Measurements from ENCODE around the gene SP7. TPM values are rescaled to one million over a fixed set of nuclear protein-coding genes. Genes with fewer than 3 reads are reported as not detected.

The SP7 gene
- total RNA-seq, 4 donors from 2014 or later: not detected

DNA sequence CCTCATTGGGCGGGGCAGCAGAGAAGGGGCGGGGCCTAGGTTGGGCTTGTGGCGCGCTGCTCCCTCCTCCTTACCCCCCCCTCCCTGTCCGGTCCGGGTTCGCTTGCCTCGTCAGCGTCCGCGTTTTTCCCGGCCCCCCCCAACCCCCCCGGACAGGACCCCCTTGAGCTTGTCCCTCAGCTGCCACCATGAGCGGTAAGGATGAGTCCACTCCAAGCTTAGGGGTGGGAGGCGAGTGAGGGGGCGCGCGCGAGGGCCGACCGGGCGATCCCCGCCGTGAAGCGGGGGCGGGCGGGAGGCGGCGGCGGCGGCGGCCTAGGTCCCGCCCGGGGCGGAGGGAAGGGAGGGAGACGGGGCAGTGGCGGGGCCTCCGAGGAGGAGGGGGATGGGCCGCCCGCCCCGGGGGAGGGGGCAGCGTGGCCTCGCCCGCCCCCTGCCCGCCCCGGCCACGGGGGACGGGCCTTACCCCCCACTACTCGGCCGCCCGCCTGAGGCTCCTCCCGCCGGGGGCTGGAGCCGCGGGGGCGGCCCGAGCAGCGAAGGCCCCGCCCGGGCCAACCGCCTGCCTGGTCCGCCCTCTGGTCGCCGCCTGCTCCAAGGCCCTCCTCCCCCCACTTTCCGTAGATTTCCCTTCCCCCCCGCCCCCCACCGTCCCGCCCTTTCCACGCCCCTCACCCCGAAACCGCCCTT is 44.1 kb upstream of the SP7 start, which contains the start of gene SP1:
TSS of gene SP1 (plus strand) at position 73 of the 690 bp plus-strand sequence. CDS start at position 189, 116 bp downstream.
- intact Hi-C loops (cut with DNase I): no loop called here
- peak within 1 kb of the TSS; percentile 57 to 89 (median 73) for H3K4me3 ChIP-seq
- H3K4me1 ChIP-seq: peaks cover 43 to 57% (median 46%) of the 10 kb centered on the region in 3 donors
- WGBS, 2 donors: 0% methylated on average over 5 to 10 of the region's 71 CpGs
- no peaks in the 10 kb centered on the region for H3K9me3 ChIP-seq
- H3K27me3 ChIP-seq: no peaks in the 10 kb centered on the region
- peak; percentile 59 for DNase-seq
- H3K27ac ChIP-seq: peak within 1 kb of the TSS; percentile 98 to 100 (median 100)
- TF ChIP-seq CTCF (IDR thresholded peaks at IDR 0.05) (peak in 1 of 6 experiments; percentile 5), POLR2A (IDR thresholded peaks at IDR 0.05) (peak in 2 of 4 donors; percentile 37 to 64)
- peaks cover 0 to 37% (median 10%) of the 10 kb centered on the region in 3 donors for H3K36me3 ChIP-seq

GRCh38 chr12:53379389-53380103 is 43.4 kb upstream of the SP7 start:
- Histone ChIP-seq H3K36me3 (peaks cover 0 to 30% (median 5%) of the 10 kb centered on the region in 3 donors), H3K27ac (peak overlapping the region; percentile 98 to 100 (median 100)), H3K27me3 (no peaks in the 10 kb centered on the region), H3K4me3 (peak overlapping the region; percentile 57 to 89 (median 73)), H3K9me3 (no peaks in the 10 kb centered on the region), H3K4me1 (peaks cover 37 to 50% (median 39%) of the 10 kb centered on the region in 3 donors)
- TF ChIP-seq CTCF (IDR thresholded peaks at IDR 0.05): peak in 2 of 6 experiments; percentile 6 to 7
- TF ChIP-seq POLR2A (IDR thresholded peaks at IDR 0.05): peak in 3 of 4 donors; percentile 34 to 89 (median 77)
- WGBS, 2 donors: 0 to 1% methylated on average over 28 of the region's 29 CpGs
- DNase-seq: peak; percentile 100
- intact Hi-C loops (cut with DNase I): no loop called here

GRCh38 chr12:53378724-53379388 is 42.7 kb upstream of the SP7 start:
- Histone ChIP-seq H3K4me3 (peak overlapping the region; percentile 33 to 68 (median 53)), H3K4me1 (peaks cover 32 to 49% (median 33%) of the 10 kb centered on the region in 3 donors), H3K27me3 (no peaks in the 10 kb centered on the region), H3K36me3 (peaks cover 0 to 23% (median 0%) of the 10 kb centered on the region in 3 donors), H3K27ac (peak overlapping the region; percentile 92 to 98 (median 94)), H3K9me3 (no peaks in the 10 kb centered on the region)
- TF ChIP-seq POLR2A (IDR thresholded peaks at IDR 0.05) (no peak), CTCF (IDR thresholded peaks at IDR 0.05) (no peak)
- 7 to 16% methylated on average over 12 to 23 of the region's 23 CpGs for WGBS, 2 donors
- no peak for DNase-seq
- intact Hi-C loops (cut with DNase I): no loop called here

DNA sequence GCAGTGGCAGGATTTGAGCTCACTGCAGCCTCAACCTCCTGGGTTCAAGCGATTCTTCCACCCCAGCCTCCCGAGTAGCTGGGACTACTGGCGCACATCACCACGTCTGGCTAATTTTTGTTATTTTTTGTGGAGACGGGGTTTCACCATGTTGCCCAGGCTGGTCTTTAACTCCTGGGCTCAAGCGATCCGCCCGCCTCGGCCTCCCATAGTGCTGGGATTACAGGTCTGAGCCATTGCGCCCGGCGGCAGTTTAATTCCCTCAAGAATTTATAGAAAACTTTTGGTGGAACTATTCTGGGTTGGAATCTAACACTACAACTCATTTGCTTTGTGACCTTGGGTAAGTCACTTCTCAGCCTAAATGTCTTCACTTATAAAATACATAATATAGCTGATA is 42.1 kb upstream of the SP7 start:
- Histone ChIP-seq H3K9me3 (no peaks in the 10 kb centered on the region), H3K27me3 (no peaks in the 10 kb centered on the region), H3K4me3 (no peak overlapping the region), H3K27ac (peak overlapping the region; percentile 92 to 98 (median 94)), H3K4me1 (peaks cover 29 to 49% (median 29%) of the 10 kb centered on the region in 3 donors), H3K36me3 (peaks cover 0 to 16% (median 0%) of the 10 kb centered on the region in 3 donors)
- WGBS, 2 donors: 95 to 96% methylated on average over 10 to 12 of the region's 12 CpGs
- intact Hi-C loops (cut with DNase I): no loop called here
- DNase-seq: no peak
- TF ChIP-seq POLR2A (IDR thresholded peaks at IDR 0.05): no peak
- no peak for TF ChIP-seq CTCF (IDR thresholded peaks at IDR 0.05)

All from esophagus squamous epithelium (tissue), 5 donors.